Nephron progenitor cell (in vitro differentiated cells): Measurements from ENCODE around the gene RANGRF.

ENCODE experiments used
- DNase-seq: peaks from one replicate; pipeline ENCODE4 v3.0.0; 2021
- H3K27ac Mint-ChIP-seq: 2 replicates; pipeline ENCODE4 v1.8.0; 2021; ENCODE audit warnings: mild to moderate bottlenecking, moderate library complexity, mixed read lengths
- H3K27me3 Mint-ChIP-seq: 2 replicates; pipeline ENCODE4 v1.8.0; 2021; ENCODE audit warnings: mild to moderate bottlenecking, low read depth, mixed read lengths; ENCODE audit not compliant: poor library complexity
- H3K36me3 Mint-ChIP-seq: 2 replicates; pipeline ENCODE4 v1.8.0; 2021; ENCODE audit warnings: low read depth, mixed read lengths
- H3K4me1 Mint-ChIP-seq: 2 replicates; pipeline ENCODE4 v1.8.0; 2021; ENCODE audit warnings: mixed read lengths
- H3K4me3 Mint-ChIP-seq: 2 replicates; pipeline ENCODE4 v1.8.0; 2021; ENCODE audit warnings: mild to moderate bottlenecking, moderate library complexity, mixed read lengths
- H3K9me3 Mint-ChIP-seq: 2 replicates; pipeline ENCODE4 v1.8.0; 2021; ENCODE audit warnings: mild to moderate bottlenecking, moderate library complexity, mixed read lengths
- CTCF ChIP-seq: fragments of 200-600 bp; sonication (generic); IDR thresholded peaks from 2 replicates; pipeline ENCODE4 v1.5.0; 2021; ENCODE audit warnings: antibody characterized with exemption

The RANGRF gene

GRCh38 chr17:8337802-8338752 is 49.6 kb downstream of the RANGRF start:
- H3K4me3 Mint-ChIP-seq: no peak overlapping the region
- H3K36me3 Mint-ChIP-seq: no peaks in the 10 kb centered on the region
- no peak for TF ChIP-seq CTCF
- H3K4me1 Mint-ChIP-seq: peaks cover 23% of the 10 kb centered on the region
- no peak overlapping the region for H3K27ac Mint-ChIP-seq
- peaks cover 4% of the 10 kb centered on the region for H3K27me3 Mint-ChIP-seq
- H3K9me3 Mint-ChIP-seq: no peaks in the 10 kb centered on the region
- DNase-seq: no peak

- DNase-seq: no peak
- Mint-ChIP-seq H3K36me3 (no peaks in the 10 kb centered on the region), H3K27me3 (peaks cover 4% of the 10 kb centered on the region), H3K4me1 (peaks cover 23% of the 10 kb centered on the region), H3K4me3 (no peak overlapping the region), H3K9me3 (no peaks in the 10 kb centered on the region), H3K27ac (no peak overlapping the region)
- TF ChIP-seq CTCF: no peak
Observed at GRCh38 chr17:8338753-8339140, 50.3 kb downstream of the RANGRF start.

GRCh38 chr17:8339540-8339939 is 51.1 kb downstream of the RANGRF start, which contains the start of gene ODF4:
TSS of gene ODF4 (plus strand) at chr17:8339840. CDS start at chr17:8340052, 212 bp downstream.
- Mint-ChIP-seq H3K27me3 (peaks cover 4% of the 10 kb centered on the region), H3K27ac (peak within 1 kb of the TSS; percentile 41), H3K36me3 (no peaks in the 10 kb centered on the region), H3K4me3 (no peak within 1 kb of the TSS), H3K9me3 (no peaks in the 10 kb centered on the region), H3K4me1 (peaks cover 23% of the 10 kb centered on the region)
- no peak for DNase-seq
- TF ChIP-seq CTCF: no peak
